Ectodermal cell (in vitro differentiated cells): ENCODE measurements around the gene SEC24B. TPM values are rescaled to one million over a fixed set of nuclear protein-coding genes. Genes with fewer than 3 reads are reported as not detected.

Experiments
- H3K27ac ChIP-seq: 2 replicates; pipeline ENCODE4 v1.7.0; 2013; ENCODE audit warnings: mild to moderate bottlenecking, low read depth, low read length; ENCODE audit not compliant: insufficient read depth, poor library complexity, severe bottlenecking
- H3K27me3 ChIP-seq: 2 replicates; pipeline ENCODE4 v1.7.0; 2013; ENCODE audit warnings: mild to moderate bottlenecking, low read length; ENCODE audit not compliant: insufficient read depth, control insufficient read depth, poor library complexity, severe bottlenecking
- H3K36me3 ChIP-seq: one replicate; pipeline ENCODE4 v1.7.0; 2013; ENCODE audit warnings: low read length; ENCODE audit not compliant: control insufficient read depth, insufficient read depth
- H3K4me1 ChIP-seq: one replicate; pipeline ENCODE4 v1.7.0; 2013; ENCODE audit warnings: low read length; ENCODE audit not compliant: control insufficient read depth, insufficient read depth
- H3K4me3 ChIP-seq: 2 replicates; pipeline ENCODE4 v1.7.0; 2013; ENCODE audit warnings: low read depth, low read length, control low read depth; ENCODE audit not compliant: insufficient read depth
- H3K9me3 ChIP-seq: 2 replicates; pipeline ENCODE4 v1.7.0; 2013; ENCODE audit warnings: mild to moderate bottlenecking, low read length, moderate library complexity; ENCODE audit not compliant: control insufficient read depth
- WGBS, 2 experiments: methylation state at CpG; one replicate each; pipeline ENCODE4 v1.1.7; 2013; ENCODE audit warnings: missing lambda C conversion rate in 2 of 2; 5-methylcytosine and 5-hydroxymethylcytosine counted together
- polyA plus RNA-seq, 4 experiments: library from polyadenylated mRNA; stranded (reverse); fragments of 50-300 nt; gene quantifications; one replicate each; pipeline ENCODE4 v1.2.3, GENCODE V29; 2013

The SEC24B gene
- 31.9 TPM for polyA plus RNA-seq (2013, experiment 1 of 4)
- 31.6 TPM for polyA plus RNA-seq (2013, experiment 2 of 4)
- 28.7 TPM for polyA plus RNA-seq (2013, experiment 3 of 4)
- 32.4 TPM for polyA plus RNA-seq (2013, experiment 4 of 4)

DNA sequence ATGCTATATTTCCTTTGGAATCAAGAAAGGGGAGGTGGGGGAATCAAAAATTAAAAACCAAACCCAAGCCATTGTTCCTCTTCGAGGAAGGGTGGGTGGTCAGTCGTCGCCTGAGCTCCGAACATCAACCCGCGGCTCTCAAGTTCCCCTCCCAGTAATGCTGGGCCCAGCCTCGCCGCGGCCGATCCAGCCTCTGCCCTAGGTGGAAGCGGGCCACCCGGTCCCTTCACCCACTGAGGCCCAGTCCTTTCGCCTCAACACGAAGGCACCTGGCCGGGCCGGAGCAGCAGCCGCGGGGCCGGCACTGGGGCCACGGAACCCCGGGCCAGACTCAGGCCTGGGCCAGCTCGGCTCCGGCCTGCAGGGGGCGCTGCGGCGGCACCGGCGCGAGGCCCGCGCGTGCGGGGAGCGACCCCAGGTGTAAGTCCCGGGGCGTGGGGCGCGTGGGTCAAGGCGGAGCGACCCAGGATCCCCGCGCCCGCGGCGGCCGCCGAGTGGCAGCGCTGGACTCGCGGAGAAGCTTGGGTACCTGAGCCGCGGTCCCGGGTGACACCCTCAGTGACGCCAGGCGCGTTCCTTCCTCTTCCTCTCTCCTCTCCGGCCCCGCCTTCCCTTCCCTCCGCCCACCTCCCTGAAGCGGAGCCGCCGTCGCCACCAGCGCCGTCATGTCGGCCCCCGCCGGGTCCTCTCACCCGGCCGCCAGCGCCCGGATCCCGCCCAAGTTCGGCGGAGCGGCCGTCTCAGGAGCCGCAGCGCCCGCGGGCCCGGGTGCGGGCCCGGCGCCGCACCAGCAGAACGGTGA is at the start of gene SEC24B:
Gene SEC24B, plus strand, starts transcription at position 611 of the 802 bp plus-strand sequence. Its CDS starts 55 bp downstream, at position 666.
- Histone ChIP-seq H3K36me3 (peaks cover 8% of the 10 kb centered on the region), H3K27ac (peak within 1 kb of the TSS; percentile 80), H3K4me1 (peaks cover 27% of the 10 kb centered on the region), H3K9me3 (no peaks in the 10 kb centered on the region), H3K27me3 (no peaks in the 10 kb centered on the region), H3K4me3 (peak within 1 kb of the TSS; percentile 85)
- WGBS, 2 experiments: 0 to 1% methylated on average over 87 of the region's 87 CpGs

DNA sequence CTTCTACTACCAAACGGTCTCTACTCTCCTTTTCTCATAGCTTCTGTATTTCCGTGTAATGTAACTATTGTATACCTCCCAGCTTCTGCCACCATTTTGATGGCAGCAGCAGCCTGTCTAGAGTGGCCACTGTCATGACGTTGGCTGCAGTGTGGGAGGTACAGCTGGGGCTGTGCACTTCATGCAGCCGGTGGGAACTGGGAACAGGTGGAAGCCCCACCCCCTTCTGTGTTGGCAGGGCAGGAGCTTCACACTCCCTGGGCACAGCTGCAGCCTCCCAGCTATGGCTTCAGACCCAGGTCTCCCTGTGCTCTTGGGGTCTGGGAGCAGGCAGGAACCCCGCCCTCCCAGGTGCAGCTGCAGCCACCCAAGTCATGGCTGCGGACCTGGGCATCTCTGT is 49.8 kb upstream of the SEC24B start:
- Histone ChIP-seq H3K4me1 (no peaks in the 10 kb centered on the region), H3K36me3 (no peaks in the 10 kb centered on the region), H3K27ac (no peak overlapping the region), H3K27me3 (no peaks in the 10 kb centered on the region), H3K4me3 (no peak overlapping the region), H3K9me3 (no peaks in the 10 kb centered on the region)
- 86 to 91% methylated on average over 6 of the region's 6 CpGs for WGBS, 2 experiments

DNA sequence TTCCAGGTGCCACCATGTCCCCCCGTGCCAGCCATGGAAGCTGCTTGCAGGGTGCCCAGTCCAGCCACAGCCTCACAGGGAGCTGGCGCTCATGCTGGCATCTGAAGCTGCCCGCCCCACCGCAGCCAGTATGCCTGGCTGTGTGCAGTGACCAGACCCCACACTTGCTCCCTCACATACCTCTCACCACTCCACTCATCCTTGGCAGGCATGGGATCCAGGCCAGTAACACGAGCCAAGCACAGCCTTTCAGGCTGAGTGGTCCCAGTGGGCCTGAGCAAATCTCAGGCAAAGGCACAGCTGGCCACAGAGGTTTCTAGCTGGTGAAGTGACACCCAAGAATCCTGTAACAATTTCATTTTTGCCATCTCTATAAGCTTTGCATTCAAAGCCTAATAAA is 48.4 kb upstream of the SEC24B start:
- H3K4me3 ChIP-seq: no peak overlapping the region
- 91 to 95% methylated on average over 5 of the region's 5 CpGs for WGBS, 2 experiments
- no peak overlapping the region for H3K27ac ChIP-seq
- H3K4me1 ChIP-seq: no peaks in the 10 kb centered on the region
- H3K27me3 ChIP-seq: no peaks in the 10 kb centered on the region
- no peaks in the 10 kb centered on the region for H3K9me3 ChIP-seq
- no peaks in the 10 kb centered on the region for H3K36me3 ChIP-seq

DNA sequence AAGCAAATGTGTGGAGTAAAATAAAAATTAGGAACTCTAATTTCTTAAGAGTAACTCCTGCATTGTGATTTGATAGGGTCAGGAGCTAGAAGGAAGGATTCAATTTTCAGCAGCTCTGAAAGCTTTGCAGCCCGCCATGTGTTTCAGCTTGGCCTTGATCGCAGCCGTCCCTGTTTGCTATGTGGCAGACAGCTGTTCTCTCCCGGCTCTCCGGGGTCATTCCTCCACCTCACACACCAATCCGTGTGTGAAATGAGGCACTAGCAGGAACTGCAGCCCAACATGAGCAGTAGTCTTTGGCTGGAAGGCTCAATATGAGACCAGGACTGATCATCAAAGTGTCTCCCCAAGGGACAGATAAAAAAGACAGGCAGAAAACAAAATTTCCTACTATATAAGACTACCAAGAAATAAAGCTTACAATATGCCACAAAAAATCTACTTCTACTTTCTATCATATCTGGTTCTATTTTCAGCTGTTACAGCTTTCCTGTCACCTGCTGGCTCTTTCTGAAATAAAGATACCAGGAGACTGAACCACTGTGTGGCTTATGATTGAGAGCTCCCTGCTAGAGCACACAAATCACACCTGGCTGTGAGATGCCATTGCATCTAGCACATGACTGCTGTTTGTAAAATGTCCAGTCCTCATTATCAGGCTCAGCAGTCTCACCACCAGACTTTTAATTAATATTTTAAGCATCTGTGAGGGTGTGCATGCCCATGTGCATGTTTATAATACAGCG is 44.1 kb upstream of the SEC24B start:
- Histone ChIP-seq H3K4me3 (no peak overlapping the region), H3K4me1 (no peaks in the 10 kb centered on the region), H3K36me3 (no peaks in the 10 kb centered on the region), H3K27me3 (no peaks in the 10 kb centered on the region), H3K9me3 (no peaks in the 10 kb centered on the region), H3K27ac (no peak overlapping the region)
- 74 to 78% methylated on average over 6 to 7 of the region's 7 CpGs for WGBS, 2 experiments

DNA sequence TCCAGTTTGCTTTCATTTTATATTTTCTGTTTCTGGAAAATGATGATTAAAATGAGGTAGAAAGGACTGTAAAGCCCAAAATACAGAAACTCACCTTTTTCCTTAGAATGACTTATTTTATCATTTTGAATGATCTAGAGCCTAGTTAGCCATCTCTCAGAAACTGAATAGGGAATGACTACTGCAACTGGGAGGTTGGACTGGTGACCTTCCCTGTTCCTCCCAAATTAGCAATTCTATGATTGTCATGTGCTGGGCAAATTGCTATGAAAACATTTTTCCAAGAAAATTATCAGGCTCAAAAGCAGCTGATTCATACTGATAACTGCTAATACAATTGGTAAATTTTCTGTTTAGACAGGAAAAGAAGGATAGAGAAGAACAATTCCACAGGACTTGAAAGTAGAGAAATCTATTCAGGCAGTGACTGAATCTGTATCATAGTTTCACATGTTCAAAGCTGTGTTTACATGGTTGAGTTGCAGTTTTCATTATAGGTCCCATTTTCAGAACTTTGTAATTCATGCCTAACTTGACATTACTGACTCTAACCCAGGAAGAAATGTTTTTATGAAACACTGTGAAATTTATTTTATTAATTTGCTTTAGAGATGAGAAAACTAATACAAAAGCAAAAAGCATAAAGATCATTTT is 43.4 kb upstream of the SEC24B start:
- H3K36me3 ChIP-seq: no peaks in the 10 kb centered on the region
- H3K27ac ChIP-seq: no peak overlapping the region
- no peak overlapping the region for H3K4me3 ChIP-seq
- H3K4me1 ChIP-seq: no peaks in the 10 kb centered on the region
- H3K9me3 ChIP-seq: no peaks in the 10 kb centered on the region
- H3K27me3 ChIP-seq: no peaks in the 10 kb centered on the region

DNA sequence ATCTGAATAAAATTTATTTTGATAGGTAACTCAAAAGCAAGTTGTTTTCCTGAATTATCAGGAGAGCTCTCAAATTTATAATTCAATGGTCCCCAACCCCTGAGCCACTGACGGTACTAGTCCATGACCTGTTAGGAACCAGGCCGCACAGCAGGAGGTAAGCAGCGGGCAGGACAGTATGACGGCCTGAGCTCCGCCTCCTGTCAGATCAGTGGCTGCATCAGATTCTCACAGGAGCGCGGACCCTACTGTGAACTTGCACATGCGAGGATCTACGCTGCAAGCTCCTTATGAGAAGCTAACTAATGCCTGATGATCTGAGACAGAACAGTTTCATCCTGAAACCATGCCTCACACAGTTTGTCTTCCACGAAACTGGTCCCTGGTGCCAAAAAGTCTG is 37.9 kb upstream of the SEC24B start:
- H3K4me1 ChIP-seq: no peaks in the 10 kb centered on the region
- no peak overlapping the region for H3K27ac ChIP-seq
- 47 to 52% methylated on average over 10 of the region's 10 CpGs for WGBS, 2 experiments
- H3K4me3 ChIP-seq: no peak overlapping the region
- no peaks in the 10 kb centered on the region for H3K9me3 ChIP-seq
- H3K36me3 ChIP-seq: no peaks in the 10 kb centered on the region
- H3K27me3 ChIP-seq: no peaks in the 10 kb centered on the region

DNA sequence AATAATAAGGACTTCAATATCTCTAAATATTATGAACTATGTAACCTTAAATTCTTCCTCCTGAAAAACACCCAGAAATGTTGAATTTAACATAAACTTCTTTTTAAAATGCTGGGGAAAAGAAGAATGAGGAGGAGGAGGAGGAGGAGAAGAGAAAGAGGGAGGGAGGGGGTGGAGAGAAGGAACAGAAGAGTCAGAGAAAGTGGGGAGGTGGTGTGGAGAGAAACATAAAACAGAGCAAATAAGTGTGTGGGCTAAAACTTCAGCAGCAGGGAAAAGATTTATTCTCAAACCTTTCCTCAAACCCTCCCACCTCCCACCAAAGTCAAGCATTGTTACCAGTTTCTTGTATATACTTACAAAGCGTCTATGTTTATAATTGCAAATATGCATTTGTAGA is 34.7 kb upstream of the SEC24B start:
- H3K36me3 ChIP-seq: no peaks in the 10 kb centered on the region
- no peaks in the 10 kb centered on the region for H3K9me3 ChIP-seq
- H3K27me3 ChIP-seq: no peaks in the 10 kb centered on the region
- no peak overlapping the region for H3K27ac ChIP-seq
- 100% methylated on average over 1 of the region's 1 CpG; no CpG with 5 or more reads in 1 of the 2 experiments for whole genome bisulfite sequencing, 2 experiments
- H3K4me1 ChIP-seq: no peaks in the 10 kb centered on the region
- H3K4me3 ChIP-seq: no peak overlapping the region

DNA sequence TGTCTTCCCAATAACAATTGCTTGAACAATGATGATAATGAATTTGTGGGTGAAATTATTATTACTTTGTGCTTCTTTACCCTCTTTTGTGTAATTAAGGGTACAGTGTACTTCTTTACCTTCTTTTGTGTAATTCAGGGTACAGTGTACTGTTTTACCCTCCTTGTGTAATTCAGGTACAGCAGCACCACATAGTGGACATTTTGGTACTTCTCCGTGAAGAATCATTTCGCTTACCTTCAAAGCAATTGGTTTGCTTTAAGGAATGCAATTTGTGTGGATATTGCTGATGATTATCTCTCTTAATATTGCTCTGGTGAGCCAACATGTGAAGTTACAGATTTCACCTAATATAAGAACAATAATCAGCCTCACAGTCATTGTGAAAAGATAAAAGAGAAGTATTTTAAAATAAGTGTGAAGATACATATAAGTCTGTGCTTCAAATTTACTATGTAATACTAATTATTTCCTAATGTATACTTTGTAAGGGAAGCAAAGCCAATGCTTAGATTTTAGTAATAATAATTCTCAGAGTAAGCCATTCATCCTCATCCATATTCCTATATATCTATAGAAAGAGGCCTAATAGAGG is 27.2 kb upstream of the SEC24B start:
- H3K27me3 ChIP-seq: no peaks in the 10 kb centered on the region
- WGBS, 2 experiments: 19 to 25% methylated on average over 2 of the region's 2 CpGs
- no peaks in the 10 kb centered on the region for H3K36me3 ChIP-seq
- H3K27ac ChIP-seq: no peak overlapping the region
- no peaks in the 10 kb centered on the region for H3K9me3 ChIP-seq
- H3K4me1 ChIP-seq: no peaks in the 10 kb centered on the region
- H3K4me3 ChIP-seq: no peak overlapping the region

DNA sequence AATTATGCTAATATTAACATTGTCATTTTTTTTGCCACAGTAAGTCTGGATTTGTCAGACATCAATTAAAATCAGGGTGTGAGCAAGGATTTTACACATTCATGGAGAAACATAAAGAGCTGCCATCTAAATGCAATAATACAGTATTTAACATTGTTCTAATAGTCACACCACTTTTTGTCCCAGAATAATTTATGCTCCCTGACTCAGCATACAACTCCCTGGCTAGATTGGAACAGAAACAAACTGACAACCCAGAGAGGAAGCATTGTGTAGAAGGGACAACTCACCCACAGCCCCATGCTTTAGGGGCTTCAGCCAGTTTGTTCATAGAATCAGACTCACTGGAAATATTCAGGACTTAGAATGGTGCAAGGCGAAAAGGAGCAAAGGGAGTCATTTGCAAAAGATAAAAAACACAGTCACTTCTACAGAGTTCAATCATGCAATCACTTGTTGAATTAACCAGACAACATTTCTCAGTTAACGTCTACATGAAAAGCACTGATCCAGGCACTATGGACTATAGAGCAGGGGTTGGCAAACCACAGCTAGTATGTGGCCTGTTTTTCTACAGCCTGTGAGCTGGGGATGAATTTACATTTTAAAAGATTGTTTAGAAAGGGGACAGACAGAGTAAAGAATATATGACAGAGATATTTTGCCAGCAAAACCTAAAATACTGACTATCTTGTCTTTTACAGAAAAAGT is 26.4 kb upstream of the SEC24B start:
- no peaks in the 10 kb centered on the region for H3K36me3 ChIP-seq
- peaks cover 2% of the 10 kb centered on the region for H3K4me1 ChIP-seq
- H3K9me3 ChIP-seq: no peaks in the 10 kb centered on the region
- no peak overlapping the region for H3K4me3 ChIP-seq
- no peak overlapping the region for H3K27ac ChIP-seq
- 88 to 93% methylated on average over 2 of the region's 2 CpGs for WGBS, 2 experiments
- no peaks in the 10 kb centered on the region for H3K27me3 ChIP-seq
